GM18867 (cell line): ENCODE results near the gene HLA-DMB.
A peak's percentile ranks its signal among the peaks of the same experiment; 100 is the strongest.
"Not testable (repeated sequence)": the region's sequence is repeated elsewhere in the genome, so short reads cannot be mapped to it uniquely, and the experiment has no call there.

Source experiments
- ATAC-seq: cut with Tn5 transposase; IDR thresholded peaks from one replicate; pipeline ENCODE4 v1.9.1; 2021; ENCODE audit warnings: mild to moderate bottlenecking, moderate library complexity; ENCODE audit not compliant: unreplicated experiment

HLA-DMB gene

DNA sequence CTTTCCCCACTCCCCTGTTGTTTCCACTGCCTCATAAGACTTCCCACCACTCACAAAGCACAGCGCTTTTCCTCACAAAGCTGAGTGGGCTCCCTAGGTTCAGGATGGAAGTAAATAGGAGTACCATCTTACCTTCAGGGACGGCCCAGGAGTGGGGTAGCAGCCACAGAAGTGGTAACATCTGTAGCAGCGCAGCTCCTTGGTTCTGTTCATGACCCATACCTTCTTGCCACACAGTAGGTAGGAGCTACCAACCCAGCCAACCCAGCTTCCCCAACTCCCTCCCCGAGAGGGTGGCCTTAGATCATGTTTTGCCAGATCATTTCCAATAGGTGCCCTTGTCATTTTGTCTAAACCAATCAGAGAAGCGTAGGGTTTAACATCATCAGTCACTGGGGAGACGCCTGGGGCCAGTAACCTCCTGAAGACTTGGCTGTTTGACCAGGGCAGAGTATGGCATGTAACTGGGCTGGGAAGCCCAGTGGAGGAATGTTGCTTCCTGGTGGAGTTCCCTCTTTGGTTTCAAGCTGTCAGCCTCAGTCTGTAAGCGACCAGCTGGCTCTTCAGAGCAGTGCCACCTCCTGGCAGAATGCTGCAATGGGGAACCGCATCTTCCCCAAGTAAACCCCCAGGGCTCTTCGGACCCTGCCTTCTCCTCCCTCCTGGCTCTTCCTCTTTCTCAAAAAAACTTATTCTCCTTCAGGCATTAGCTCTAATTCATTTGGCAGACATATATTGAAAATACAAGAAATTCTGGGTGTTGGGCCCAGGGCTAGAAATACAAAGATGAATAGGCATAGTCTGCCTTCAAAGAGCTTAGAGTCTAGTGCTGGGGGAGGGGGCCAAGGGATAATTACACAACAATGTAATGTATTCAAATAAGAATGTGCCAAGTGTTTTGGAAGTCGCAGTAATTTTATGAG is 12.2 kb upstream of the HLA-DMB start, which contains the start of gene HLA-DMA:
HLA-DMA (minus strand) TSS at position 281 of the 923 bp plus-strand sequence; CDS start at position 220, 61 bp downstream.
- ATAC-seq, result peak; percentile 90

DNA sequence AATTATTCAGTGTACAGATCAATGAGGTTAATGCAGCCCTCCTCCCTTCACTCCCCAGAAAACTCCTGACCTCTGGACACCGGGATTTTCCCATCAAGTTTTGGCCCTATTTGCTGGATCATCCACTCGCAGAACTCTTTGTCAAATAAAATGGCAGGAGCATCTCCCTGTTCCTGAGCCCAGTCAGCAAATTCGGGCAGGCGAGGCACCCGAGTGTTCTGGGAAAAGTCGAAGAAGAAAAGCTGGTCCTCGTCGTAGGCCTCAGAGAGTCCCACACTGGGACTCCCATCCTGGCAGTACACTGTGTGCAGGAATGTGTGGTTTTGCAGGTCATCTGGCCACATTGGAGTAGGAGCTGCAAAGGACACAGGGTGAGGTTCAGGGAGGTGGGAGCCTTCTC is 9.6 kb upstream of the HLA-DMB start:
- no peak for ATAC-seq

DNA sequence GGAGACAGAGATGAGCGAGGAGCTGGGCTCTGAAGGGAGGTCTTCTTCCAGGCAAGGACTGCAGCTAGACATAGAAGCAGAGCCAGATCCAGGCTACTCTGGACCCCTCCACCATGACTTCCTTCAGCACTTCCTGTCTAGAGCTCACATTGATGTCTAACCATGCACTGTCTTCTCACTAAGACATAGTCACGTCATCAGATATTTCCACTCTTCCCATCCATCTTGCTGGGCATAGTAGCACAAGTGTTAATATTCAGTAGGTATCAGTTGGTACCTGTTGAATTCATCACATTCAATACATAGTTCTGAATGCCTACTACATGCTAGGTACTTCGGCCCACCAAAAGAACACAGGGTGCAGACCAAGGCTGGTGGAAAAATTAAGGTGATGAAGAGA is 9.2 kb upstream of the HLA-DMB start:
- ATAC-seq, result no peak

DNA sequence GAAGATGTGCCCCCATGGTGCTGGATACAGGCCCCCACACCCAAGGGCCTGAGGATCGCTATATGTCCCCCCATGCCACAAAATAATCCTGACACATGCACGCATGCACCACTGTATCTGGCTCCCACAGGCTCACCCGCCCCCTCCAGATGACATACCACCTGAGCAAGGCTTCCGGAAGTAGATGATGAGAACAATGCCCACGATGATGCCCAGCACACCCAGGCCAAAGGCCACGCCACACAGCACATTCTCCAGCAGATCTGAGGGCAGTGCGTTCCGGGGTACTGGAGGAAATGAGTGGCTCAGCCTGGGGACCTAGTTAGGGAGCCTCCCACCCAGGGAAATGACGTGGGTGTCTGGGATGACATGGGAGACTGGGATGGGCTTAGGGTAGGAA is 8.3 kb upstream of the HLA-DMB start:
- ATAC-seq, result no peak

DNA sequence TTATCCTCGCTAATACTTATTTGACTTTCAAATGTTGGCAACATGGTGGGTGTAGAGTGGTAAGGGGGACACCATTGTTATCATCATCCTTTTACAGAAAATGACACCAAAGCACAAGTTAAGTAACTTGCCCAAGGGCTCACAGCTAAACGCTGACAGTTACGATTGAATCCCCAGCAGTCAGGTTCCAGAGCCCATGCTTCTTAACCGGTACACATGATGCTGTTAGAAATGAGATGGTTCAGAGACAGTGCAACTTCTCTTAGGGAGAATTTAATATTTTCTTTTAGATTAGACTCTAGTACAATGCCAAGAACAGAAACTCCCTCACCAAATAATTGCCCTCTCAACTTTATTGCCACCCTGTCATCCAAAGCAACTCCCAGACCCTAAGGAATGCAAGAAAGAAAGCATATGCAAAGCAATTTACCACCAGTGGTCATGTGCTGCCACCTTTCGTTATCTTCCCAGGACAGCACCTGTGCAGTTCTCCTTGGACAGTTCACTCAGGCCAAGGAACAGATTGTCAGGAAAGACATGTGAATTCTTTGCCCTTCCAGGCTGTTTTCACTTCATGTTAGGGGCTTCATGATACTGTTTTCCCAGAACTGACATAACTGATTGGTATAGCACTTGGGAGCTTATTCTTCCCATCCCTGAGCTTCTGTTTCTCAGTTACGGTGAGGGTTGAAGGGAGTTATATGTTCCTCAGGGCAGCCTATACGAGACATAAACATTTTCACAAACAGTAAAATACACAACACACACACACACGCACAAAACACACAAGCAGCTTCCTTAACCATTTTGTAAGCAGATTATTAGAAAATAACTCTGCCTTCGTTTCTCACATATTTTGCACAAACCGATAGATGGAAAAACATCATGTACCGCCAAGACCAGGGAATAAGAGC is 7.0 kb upstream of the HLA-DMB start:
- no peak for ATAC-seq

DNA sequence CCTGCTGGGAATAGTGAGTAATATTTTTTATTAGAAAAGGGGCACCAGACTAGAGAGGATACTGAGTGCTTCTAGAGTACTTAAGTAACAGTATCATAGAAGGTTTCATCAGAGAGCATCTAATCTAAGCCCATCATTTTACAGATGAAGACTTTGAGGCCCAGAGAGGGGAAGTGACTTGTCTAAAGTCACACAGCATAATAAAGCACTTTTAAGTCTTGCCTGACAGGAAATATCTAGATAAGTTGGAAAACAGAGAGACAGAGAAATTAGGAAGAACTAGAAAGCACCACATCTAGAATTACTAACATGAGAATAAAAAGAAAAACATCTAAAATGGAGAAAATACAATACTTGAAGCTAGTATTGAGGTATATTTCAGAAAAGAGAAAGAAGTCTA is 6.1 kb upstream of the HLA-DMB start:
- no peak for ATAC-seq

DNA sequence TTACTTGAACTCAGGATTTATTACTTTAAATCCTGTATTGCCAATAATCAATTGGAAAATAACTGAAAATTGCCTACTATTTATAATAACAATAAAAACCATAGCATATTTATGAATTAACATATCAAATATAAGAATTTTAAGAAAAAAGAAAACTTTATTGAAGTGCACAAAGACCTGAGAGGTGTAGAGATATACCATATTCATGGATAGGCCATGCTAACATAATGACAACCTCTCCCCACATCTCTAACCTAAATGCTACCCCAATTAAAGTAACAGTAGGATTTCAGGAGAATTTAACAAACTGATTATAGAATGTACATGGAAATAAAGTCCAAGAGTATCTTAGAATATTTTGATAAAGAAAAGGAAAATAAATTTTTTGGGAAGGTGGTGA is 5.1 kb upstream of the HLA-DMB start:
- ATAC-seq, result no peak

DNA sequence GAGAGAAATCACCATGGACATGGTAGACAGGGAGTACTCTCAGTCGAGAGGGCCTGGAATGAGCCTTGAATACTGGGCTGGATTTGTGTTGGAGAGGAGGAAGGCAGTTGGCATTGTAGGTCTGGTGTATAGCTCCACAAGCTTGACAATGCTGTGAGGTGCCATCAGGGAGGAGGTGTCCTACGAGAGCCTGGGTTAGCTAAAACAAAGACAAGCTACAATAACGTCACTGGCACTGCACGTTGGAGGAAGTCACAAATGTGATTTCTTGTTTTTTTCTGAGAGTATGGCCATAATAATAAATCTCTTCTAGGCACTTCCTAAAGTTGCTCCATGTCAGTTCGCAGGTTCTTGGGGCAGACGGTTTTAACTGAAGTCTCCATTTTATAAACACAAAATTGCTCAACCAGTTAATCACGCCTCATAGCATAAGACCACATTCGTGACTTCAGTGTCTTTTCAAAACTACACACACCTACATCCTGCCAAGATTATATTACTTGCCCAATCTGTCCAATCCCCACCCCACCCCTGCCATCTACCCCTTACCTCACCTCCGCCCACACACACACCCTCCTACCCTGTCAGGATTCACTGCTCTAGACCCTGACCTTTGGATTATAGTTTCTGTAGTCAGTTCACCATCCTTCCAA is 4.4 kb upstream of the HLA-DMB start:
- ATAC-seq, result no peak

DNA sequence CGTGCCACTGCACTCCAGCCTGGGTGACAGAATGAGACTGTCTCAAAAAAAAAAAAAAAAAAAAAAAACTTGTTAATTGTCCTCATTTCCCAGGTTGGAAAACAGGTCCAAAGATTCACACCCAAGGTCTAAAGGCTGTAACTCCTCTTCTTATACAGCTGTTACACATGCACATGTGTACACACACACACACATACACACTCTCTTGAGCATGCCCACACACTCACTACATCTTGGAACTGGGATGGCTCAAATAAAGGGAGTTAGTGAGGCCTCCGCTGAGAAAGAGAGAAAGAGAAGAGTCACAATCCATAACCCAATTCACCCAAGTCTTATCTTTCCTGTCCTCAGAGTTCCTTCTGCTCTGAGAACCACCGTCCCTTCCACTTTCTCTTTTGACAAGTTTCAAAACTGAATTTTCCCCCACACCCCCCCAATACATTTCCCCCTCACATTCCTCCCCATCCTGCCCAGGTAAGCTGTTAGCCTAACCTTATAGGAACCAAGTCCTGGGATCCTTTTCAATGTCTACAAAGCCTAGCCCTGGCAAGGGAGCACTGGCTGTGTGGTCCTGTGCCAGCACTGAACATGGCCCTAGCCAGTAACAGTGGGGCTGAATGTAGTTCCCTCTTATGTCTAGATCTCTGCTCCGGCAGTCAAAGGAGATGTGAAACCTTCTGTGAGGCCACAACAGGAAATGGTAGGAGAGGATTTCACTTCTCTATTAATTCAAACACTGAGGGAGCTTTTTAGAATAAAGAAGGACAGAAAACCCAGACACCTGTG is 3.2 kb upstream of the HLA-DMB start:
- peak; percentile 53 for ATAC-seq

DNA sequence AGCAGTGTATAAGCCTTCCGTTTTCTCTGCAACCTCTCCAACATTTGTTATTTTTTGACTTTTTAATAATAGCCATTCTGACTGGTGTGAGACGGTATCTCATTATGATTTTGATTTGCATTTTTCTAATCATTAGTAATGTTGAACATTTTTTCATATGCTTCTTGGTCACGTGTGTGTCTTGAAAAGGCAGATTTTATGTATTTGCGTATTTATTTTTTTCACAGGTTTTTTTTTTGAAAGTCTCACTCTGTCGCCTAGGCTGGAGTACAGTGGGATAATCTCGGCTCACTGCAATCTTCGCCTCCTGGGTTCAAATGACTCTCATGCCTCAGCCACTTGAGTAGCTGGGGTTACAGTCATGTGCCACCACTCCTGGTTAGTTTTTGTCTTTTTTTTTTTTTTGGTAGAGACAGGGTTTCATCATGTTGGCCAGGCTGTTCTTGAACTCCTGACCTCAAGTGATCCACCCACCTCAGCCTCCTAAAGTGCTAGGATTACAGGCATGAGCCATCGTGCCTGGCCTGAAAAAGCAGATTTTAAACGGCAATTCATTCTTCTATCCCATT is 1.8 kb upstream of the HLA-DMB start:
- ATAC-seq, result not testable (repeated sequence)

DNA sequence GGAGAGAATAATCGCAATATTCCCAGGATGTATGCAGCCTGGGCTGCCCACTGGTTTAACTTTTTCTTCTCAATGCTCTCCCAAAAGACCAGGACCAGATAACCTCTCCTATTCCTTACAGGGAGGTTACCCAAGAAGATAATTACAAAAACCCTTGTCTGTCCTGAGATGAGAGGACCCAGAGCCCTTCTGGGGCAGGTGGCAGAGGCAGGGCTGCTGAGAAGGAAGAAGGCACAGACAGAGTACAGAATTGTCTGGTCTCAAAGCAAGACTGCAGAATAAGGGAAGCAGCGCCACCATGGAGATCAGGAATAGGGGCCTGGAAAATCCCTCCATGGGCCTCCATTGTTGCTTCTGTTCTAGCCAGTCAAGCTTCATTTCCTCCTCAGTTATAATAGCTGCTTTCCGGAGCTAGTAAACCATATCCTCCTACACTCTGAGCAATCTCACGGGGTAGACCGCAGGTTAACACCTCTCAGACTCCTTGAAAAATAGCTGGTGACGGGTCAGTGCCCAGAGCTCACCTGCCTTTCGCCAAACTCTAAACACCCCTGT is 463 bp upstream of the HLA-DMB start:
- ATAC-seq, result peak; percentile 58

DNA sequence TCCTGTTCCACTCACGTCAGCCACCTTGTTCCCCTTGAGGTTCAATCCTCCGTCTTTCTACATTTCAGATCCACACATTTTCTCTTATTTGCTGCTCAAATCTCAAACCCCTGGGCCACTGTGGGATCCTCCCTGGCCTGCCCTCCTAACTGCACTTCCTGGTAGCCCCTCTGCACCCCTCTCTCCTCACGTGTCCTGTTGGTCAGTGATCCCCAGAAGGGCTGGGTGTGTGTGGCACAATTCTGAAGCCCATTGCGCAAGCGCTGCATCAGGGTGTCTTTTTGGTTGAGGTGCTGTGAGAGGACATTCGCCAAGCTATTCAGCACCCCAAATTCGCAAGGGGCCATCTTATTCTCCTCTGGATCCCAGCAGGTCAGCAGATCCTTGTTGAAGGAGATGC is 2.3 kb downstream of the HLA-DMB start:
- no peak for ATAC-seq

DNA sequence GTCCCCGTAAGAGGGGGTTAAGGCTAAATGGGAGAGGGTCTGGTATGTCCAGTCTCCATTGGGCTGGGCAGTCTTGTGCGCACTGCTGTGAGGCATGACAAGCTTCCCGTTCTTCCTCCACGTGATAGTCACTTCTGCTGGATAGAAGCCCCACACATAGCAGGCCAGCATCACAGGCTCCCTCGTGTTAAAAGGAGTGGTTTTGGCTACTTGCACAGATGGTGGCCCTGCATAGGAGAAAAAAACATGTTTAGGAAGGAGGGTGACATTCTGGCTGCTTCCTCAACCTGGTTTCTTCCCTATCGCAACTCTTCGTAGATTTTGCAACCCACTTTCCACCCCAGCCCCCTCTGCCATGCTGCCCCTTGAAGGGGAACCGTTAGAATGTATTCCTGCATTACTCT is 3.6 kb downstream of the HLA-DMB start:
- no peak for ATAC-seq

DNA sequence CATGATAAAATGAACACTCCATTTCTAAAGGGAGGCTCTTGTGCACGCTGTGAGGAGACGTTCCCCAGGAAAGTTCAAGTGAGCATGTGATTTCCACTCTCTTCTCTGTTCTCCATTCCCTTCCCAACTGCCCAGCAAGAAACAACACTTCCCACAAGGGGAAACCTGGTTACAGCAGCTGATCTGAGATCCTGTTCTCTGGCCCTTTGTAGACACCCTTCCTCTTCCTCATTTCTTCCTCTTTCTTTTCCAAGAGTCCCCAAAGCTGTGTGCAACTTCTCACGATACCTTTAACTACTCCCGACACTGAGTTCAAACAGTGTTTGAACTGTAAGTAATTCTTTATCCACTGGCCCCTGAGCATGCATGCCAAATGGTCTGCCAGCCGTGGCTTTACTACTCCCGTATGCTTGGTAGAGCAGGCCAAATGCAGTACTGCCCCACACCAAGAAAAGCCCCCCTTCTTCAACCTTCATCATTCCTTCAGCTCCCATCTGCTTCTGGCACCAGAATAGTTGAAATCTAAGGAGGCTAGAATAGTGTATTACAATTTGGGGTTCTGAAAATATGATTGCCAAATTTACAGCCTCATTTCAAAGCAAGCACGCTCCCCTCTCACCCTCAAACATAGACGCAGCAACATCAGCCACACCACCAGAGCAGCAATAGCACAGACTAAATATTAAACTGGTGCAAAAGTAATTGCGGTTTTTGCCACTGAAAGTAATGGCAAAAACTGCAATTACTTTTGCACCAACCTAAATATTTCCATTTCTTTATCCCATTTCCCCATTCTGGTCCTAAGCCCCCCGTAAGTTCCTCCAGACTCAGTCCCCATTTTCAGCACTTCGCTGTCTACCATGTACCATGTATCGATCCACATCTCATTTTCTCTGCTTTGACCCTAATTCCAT is 4.3 kb downstream of the HLA-DMB start:
- no peak for ATAC-seq

DNA sequence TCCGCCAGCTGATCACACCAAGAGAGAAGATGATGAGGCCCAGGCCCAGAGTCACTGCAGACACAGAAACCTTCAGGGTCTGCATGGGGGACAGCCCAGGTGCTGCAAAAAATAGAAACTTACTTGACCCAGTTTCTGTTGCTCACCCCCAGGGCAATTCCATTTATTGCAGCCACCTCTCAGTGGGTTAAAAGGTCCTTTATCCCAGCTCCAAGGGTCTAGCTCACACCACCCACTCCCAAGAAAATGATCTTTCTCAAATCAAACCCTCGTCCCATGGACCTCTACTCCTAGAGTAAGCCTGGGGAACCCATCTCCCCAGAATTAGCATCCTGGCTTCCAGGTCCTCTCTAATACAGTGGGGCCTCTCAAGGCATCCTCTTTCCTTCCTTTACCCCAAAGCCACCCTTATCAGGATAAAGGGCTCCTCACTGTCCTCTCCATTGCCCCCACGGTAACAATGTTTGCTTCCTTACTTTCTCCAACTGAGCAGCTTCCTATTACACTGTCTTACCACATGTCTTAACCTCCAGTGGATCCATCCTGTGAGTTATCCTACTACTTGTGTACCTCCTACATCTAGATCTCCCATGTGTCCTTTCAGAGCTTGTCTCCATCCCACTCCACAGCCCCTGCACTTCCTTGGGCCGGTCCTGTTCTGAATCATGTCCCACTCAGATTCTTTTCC is 5.1 kb downstream of the HLA-DMB start:
- no peak for ATAC-seq

DNA sequence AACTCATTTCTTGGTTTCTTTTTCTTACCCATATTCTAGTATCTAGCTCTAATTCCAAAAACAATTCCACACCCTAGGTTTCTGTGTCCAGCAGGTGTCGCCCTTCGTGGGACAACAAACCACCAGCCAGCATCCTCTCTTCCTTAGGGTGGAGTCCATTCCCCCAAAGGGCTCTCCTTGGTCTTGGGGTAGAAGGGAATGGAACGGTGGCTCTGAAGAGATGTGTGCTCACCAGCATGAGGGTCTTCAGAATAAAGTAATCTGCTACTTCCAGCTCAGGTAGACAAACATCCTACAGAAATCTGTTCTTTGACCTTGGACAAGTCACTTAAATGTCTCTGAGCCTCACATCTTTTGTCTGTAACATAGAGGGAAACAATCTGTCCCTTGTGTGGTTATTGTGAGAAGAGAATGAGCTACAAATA is 7.2 kb downstream of the HLA-DMB start:
- ATAC-seq, result no peak

DNA sequence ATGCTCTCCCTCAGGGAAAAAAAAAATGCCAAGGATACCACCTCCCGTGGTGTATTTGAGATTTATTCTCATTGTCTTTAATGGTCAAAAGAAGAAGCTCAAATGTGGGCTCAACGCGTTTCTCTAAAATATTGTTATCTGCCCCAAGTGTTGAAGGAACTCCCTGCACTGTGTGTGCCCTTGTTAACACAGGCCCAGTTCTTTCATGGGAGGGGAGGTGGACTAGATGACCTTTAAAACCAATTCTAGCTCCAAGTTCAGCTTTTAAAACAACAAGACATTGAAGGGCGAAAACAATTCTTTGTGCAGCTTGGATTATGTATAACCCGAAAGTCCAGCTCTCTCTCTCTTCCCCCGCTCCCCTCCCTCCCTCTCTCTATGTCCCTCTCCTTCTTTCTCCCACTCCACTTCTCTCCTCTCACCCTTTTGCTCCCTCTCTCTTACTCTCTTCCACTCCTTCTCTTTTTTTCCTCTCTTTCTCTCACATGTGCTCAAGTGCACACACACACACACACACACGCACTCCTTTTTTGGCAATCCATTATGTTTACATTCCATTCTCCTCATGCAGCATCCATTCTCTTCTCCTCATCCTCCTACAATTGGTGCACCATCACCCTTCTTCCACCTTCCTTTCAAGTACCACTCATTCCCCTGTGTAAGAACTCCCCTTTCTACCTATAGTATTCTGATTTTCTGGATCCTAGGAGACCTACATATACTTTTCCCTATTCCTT is 8.5 kb downstream of the HLA-DMB start:
- ATAC-seq, result no peak
